Mesodermal cell (in vitro differentiated cells): ENCODE data around the gene DHRS12.
A peak's percentile ranks its signal among the peaks of the same experiment; 100 is the strongest.

Source experiments
- H3K27ac ChIP-seq: 2 replicates; pipeline ENCODE4 v1.7.0; 2013; ENCODE audit warnings: mild to moderate bottlenecking, low read depth, low read length, moderate library complexity; ENCODE audit not compliant: severe bottlenecking
- H3K36me3 ChIP-seq: 2 replicates; pipeline ENCODE4 v1.7.1; 2013; ENCODE audit warnings: mild to moderate bottlenecking, low read length, moderate library complexity; ENCODE audit not compliant: control insufficient read depth, insufficient read depth
- H3K4me1 ChIP-seq: one replicate; pipeline ENCODE4 v1.7.1; 2013; ENCODE audit warnings: mild to moderate bottlenecking, low read length; ENCODE audit not compliant: insufficient read depth, control insufficient read depth, poor library complexity, severe bottlenecking
- H3K4me3 ChIP-seq: 2 replicates; pipeline ENCODE4 v1.7.0; 2013; ENCODE audit warnings: low read length, control low read depth, mild to moderate bottlenecking; ENCODE audit not compliant: insufficient read depth, poor library complexity, severe bottlenecking; ENCODE audit errors: extremely low read depth
- H3K9me3 ChIP-seq: 2 replicates; pipeline ENCODE4 v1.7.1; 2013; ENCODE audit warnings: mild to moderate bottlenecking, low read length, moderate library complexity; ENCODE audit not compliant: control insufficient read depth
- WGBS, 2 experiments: methylation state at CpG; one replicate each; pipeline ENCODE4 v1.1.5; 2013; ENCODE audit warnings: missing lambda C conversion rate in 2 of 2; ENCODE audit not compliant: insufficient coverage in 2 of 2; 5-methylcytosine and 5-hydroxymethylcytosine counted together

DHRS12 gene

GRCh38 chr13:51759240-51759639 is 44.7 kb downstream of the DHRS12 start:
- Histone ChIP-seq H3K9me3 (no peaks in the 10 kb centered on the region), H3K27ac (no peak overlapping the region), H3K36me3 (peaks cover 65% of the 10 kb centered on the region), H3K4me1 (peaks cover 12% of the 10 kb centered on the region), H3K4me3 (no peak overlapping the region)
- 80 to 85% methylated on average over 4 to 5 of the region's 5 CpGs for WGBS, 2 experiments

DNA sequence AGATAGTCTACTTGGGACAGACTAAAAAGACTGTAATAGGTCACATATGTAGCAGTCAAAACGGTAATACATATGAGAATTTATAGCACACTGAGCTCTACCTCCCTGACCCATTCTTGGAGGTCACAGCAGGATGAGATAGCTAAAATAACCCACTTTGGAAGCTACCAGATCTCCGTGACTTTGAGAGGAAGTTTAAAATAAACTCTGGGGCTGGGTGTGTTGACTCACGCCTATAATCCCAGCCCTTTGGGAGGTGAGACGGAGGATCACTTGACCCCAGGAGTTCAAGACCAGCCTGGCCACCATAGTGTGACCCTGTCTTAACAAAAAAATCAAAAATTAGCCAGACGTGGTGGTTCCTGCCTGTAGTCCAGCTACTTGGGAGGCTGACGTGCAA is 45.3 kb downstream of the DHRS12 start:
- no peak overlapping the region for H3K27ac ChIP-seq
- H3K4me3 ChIP-seq, result no peak overlapping the region
- WGBS, 2 experiments, result 78 to 91% methylated on average over 5 of the region's 6 CpGs
- peaks cover 8% of the 10 kb centered on the region for H3K4me1 ChIP-seq
- peaks cover 67% of the 10 kb centered on the region for H3K36me3 ChIP-seq
- H3K9me3 ChIP-seq, result no peaks in the 10 kb centered on the region

GRCh38 chr13:51756651-51757050 is 47.3 kb downstream of the DHRS12 start:
- peaks cover 8% of the 10 kb centered on the region for H3K4me1 ChIP-seq
- H3K36me3 ChIP-seq, result peaks cover 71% of the 10 kb centered on the region
- no peak overlapping the region for H3K4me3 ChIP-seq
- 100% methylated on average over 2 of the region's 2 CpGs; no CpG with 5 or more reads in 1 of the 2 experiments for WGBS, 2 experiments
- no peaks in the 10 kb centered on the region for H3K9me3 ChIP-seq
- H3K27ac ChIP-seq, result no peak overlapping the region

- Histone ChIP-seq H3K4me3 (no peak overlapping the region), H3K4me1 (no peaks in the 10 kb centered on the region), H3K9me3 (peaks cover 21% of the 10 kb centered on the region), H3K27ac (peak overlapping the region; percentile 48), H3K36me3 (peaks cover 83% of the 10 kb centered on the region)
- 96 to 99% methylated on average over 7 of the region's 9 CpGs for WGBS, 2 experiments
Measured at GRCh38 chr13:51747438-51748434, 56.2 kb downstream of the DHRS12 start.

- Histone ChIP-seq H3K27ac (no peak overlapping the region), H3K4me3 (no peak overlapping the region), H3K4me1 (no peaks in the 10 kb centered on the region), H3K9me3 (peaks cover 21% of the 10 kb centered on the region), H3K36me3 (peaks cover 83% of the 10 kb centered on the region)
- no CpG with 5 or more reads among the region's 2 CpGs for WGBS, 2 experiments
Measured at GRCh38 chr13:51746802-51747201, 57.2 kb downstream of the DHRS12 start.

DNA sequence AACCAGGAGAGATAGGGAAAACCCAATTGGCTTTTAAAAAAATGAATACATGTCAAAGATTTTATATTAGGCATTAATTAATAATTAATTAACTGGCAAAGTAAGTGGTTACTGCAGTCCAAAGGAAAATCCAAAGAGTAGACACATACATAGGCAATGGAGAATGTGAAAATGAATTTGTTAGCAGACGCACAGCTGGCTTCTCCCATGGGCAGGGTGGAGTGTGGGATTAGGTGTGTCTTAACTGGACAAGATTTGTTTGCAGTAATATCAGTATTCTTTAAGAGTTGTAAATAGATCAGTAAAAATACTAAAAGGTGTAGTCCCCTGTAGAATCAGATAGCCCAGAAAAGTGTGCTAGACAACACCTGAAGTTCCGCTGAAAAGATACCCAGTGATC is 58.7 kb downstream of the DHRS12 start:
- Histone ChIP-seq H3K27ac (no peak overlapping the region), H3K36me3 (peaks cover 84% of the 10 kb centered on the region), H3K4me1 (no peaks in the 10 kb centered on the region), H3K4me3 (no peak overlapping the region), H3K9me3 (peaks cover 21% of the 10 kb centered on the region)
- 89 to 95% methylated on average over 1 to 2 of the region's 2 CpGs for WGBS, 2 experiments

DNA sequence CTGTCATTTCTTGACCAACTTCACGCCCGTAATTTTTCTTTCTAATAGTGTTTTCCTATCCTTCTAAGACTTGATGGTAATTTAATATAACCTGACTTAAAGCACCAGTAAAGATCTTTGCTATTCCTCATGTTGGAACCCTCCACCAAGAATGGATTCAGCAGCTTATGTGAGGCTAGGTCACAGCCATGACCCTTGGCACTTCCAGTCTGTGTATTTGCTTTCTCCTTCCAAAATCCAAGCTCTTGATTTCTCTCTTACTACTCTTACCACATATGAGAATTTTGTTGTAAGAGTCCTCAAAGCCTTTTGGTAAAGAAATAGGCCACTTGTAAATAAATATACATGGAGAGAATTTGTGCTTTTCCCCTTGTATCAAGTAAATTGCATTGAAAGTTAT is 61.4 kb downstream of the DHRS12 start:
- peaks cover 88% of the 10 kb centered on the region for H3K36me3 ChIP-seq
- H3K9me3 ChIP-seq, result peaks cover 8% of the 10 kb centered on the region
- no peaks in the 10 kb centered on the region for H3K4me1 ChIP-seq
- no peak overlapping the region for H3K4me3 ChIP-seq
- WGBS, 2 experiments, result no CpG with 5 or more reads among the region's 2 CpGs
- no peak overlapping the region for H3K27ac ChIP-seq

DNA sequence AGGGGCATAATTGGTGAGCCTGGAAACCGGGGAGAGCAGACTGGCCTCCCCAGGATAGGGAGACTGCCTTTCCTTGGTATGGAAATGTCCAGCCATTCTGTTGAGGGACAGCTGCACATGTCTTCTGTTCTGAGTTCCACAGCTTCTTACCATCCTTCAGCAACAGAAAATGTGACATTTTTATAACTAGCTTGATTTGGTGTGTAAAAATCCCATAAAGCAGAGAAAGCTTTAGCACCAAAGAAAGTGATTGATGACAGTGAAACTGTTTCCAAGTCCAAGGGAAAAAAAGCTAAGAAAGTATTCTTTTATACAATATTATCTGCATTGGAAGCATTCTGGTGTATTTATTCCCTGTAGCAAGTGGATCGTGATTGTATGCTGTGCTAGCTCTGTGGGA is 61.9 kb downstream of the DHRS12 start:
- WGBS, 2 experiments, result 86 to 100% methylated on average over 1 to 2 of the region's 2 CpGs
- Histone ChIP-seq H3K4me1 (no peaks in the 10 kb centered on the region), H3K36me3 (peaks cover 86% of the 10 kb centered on the region), H3K27ac (no peak overlapping the region), H3K4me3 (no peak overlapping the region), H3K9me3 (peaks cover 6% of the 10 kb centered on the region)

- H3K4me3 ChIP-seq, result no peak overlapping the region
Measured at GRCh38 chr13:51740698-51741097, 63.3 kb downstream of the DHRS12 start.

DNA sequence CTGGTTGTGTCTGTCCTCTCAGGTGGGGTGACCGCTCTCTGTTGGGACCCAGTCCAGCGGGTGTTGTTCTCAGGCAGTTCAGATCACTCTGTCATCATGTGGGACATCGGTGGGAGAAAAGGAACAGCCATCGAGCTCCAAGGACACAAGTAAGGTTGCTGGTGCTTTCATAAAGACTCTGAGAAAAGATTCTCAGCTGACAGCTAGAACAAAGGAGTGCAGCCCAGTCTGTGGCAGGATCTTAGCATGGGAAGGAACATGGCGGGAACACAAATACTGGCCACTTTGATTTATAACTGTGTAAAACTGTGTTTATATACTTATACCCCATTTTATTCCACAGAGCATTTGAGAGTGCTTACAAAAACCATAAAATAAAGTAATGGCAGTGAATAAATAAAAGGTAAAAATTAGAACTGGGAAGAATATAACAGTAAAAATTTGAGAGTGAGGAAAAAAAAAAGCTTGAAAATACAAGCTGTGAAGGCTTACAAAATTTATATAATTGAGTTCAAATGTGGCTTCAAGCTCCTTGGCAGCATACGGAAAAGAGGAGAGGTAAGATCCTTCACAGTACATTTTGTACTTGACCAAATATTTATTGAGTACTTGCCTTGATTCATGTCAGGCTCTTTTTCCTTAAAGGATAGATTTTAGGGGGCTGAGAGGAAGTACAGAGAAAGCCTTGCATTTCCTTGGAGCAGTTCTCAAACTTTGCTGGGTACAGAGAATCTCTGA is 64.8 kb downstream of the DHRS12 start:
- H3K27ac ChIP-seq, result no peak overlapping the region
- peaks cover 10% of the 10 kb centered on the region for H3K4me1 ChIP-seq
- peaks cover 77% of the 10 kb centered on the region for H3K36me3 ChIP-seq
- no peaks in the 10 kb centered on the region for H3K9me3 ChIP-seq
- WGBS, 2 experiments, result 79 to 81% methylated on average over 4 of the region's 6 CpGs
- H3K4me3 ChIP-seq, result no peak overlapping the region

More at GRCh38 chr13:51740698-51741097, 63.3 kb downstream of the DHRS12 start:
- 100% methylated on average over 2 to 3 of the region's 5 CpGs for WGBS, 2 experiments
- Histone ChIP-seq H3K9me3 (no peaks in the 10 kb centered on the region), H3K36me3 (peaks cover 82% of the 10 kb centered on the region), H3K4me1 (no peaks in the 10 kb centered on the region), H3K27ac (no peak overlapping the region)
